ENCODE results near the gene SNRPB2.

Gene SNRPB2

GRCh38 chr20:16732506-16733152, 2.8 kb downstream of the SNRPB2 start:
- no peak for DNase-seq (ENCODE audit: low read depth in 2 of 2)

DNA sequence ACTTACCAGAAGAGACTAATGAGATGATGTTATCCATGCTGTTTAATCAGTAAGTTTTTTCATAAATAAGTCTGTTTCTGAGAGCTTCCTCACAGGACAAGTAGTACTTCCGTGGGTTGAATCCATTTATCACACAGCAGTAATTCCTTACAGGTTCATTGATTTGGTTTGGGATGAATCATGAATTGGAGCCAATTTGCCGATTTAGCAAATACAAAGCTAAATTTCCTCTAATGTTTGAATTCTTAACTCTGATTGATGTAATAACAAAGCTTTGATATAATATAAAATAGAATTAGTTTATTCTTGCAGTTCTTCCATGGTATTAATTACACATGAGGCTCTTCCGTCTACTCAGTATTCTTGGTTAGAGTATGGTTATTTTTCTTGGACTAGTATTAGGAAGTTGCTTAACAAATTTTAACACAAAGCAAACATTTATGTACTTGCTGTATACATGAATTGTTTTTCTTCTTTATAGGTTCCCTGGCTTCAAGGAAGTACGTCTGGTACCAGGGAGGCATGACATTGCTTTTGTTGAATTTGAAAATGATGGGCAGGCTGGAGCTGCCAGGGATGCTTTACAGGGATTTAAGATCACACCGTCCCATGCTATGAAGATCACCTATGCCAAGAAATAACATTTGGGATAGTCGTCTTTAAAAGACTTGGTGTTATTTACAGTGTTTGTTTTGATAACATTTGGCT, 10.7 kb downstream of the SNRPB2 start:
- no peak for DNase-seq (ENCODE audit: low read depth in 2 of 2)

DNA sequence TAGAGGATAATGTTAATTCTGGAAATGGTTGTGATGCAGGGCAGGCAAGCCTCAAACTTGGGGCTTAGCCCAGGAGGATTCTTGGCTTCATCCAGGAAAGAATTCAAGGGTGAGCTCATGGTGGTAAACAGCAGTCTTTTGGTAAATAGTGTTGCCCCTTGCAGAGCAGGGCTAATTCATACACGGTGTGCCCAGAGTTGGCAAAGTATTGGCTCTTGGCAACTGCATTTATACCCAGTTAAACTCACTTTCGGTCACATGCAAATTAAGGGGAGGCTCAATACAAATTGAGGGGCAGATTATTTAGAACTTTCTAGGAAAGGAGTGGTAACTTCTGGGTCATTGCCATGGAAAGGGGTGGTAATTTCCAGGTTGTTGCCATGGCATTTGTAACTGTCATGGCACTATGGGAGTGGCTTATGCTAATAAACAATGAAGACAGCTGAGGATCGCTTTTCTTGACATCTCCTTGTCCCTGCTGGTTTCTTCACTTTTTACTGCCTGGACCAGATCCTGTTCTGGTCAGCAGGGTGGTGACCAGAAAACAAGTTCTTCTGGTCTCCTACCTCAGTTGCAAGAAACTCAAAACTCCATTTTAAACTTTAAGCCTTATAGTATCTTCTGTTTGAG, 14.5 kb downstream of the SNRPB2 start:
- no peak for DNase-seq (ENCODE audit: low read depth in 2 of 2)

DNA sequence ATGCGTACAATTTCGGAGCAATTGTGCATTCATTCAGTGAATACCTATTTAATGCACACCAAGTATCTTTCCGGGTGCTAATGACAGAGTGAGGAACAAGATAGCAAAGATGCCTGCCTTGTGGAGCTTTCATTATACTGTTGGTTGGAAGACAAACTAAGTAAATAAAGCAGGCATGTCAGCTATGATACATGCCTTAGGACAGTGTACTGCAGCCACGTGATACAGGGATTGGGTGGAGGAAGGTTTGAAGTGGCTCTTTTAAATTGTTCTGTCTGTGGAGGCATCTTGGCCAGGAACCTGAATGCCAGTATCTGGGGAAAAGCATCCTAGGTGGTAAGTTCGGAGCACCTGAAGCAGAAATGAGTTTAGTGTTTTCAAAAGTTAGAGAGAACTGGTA, 15.4 kb downstream of the SNRPB2 start:
- no peak for DNase-seq (ENCODE audit: low read depth in 2 of 2)

DNA sequence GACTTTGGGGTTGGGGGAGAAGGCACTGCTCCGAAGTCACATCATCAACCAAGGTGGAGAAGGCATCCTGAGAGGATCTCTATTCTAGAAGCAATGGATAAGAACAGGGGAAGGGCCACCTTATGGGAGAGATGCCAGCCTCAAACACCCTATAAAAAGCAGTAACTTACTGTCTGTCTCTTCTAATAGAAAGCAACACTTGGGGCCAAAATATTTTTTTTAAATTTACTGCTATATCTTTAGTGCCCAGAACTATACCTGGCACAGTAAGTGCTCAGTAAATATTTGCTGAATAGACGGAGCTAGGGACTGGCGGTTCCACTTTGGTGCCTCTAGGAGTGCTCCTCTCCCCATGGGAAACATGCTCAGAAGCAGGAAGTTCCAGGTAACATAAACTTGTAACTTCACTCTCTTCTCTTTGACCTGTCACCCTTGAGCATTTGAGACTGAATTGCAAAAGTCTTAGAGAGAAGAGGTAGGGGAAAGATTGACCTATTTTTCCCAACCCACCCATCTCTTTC, 17.5 kb downstream of the SNRPB2 start:
- DNase-seq (ENCODE audit: low read depth in 2 of 2) = no peak

- DNase-seq (ENCODE audit: low read depth in 2 of 2) = no peak
Measured at GRCh38 chr20:16748308-16748900, 18.6 kb downstream of the SNRPB2 start, which contains the start of gene OTOR. OTOR (plus strand) TSS chr20:16748358; CDS start chr20:16748402, 44 bp downstream.

DNA sequence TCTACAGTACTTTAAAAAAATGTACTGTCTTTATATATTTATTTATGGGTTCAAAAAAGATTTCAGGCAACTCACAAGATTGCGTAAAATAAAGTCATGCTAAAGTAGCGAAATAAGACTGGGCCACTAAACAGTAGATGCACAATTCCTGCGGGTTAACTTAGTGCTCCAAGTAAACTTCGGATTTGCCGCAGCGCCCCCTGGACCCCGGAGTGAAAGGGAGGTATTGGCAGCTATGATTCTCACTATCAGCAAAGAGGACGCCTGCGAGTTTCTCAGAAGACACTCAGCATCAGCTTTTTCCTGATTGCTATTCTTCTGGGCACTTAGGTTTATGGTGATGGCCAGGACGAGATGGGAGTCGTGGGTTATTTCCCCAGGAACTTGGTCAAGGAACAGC, 19.7 kb downstream of the SNRPB2 start:
- DNase-seq (ENCODE audit: low read depth in 2 of 2) = no peak

- DNase-seq (ENCODE audit: low read depth in 2 of 2) = no peak
Measured at GRCh38 chr20:16752082-16752481, 22.3 kb downstream of the SNRPB2 start.

DNA sequence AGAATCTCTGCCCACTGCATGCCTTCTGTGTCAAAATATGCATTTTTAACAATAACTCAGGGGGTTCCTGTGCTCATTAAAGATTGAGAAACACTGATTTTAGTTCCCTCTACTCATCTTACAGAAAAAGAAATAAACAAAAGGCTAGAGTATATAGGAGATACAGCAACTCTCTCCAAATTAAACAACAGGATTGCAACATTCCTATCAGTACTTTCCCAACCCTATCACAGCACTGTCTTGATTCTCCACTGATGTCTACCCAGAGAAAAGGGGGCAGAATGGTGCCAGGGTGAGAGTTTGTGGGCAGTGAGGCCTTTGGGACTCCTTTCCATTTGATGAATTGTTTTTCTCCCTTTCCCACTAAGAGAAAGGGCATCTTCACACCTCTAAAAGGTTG, 23.1 kb downstream of the SNRPB2 start:
- DNase-seq (ENCODE audit: low read depth in 2 of 2) = no peak

GRCh38 chr20:16758454-16759180, 28.8 kb downstream of the SNRPB2 start:
- DNase-seq (ENCODE audit: low read depth in 2 of 2) = no peak

DNA sequence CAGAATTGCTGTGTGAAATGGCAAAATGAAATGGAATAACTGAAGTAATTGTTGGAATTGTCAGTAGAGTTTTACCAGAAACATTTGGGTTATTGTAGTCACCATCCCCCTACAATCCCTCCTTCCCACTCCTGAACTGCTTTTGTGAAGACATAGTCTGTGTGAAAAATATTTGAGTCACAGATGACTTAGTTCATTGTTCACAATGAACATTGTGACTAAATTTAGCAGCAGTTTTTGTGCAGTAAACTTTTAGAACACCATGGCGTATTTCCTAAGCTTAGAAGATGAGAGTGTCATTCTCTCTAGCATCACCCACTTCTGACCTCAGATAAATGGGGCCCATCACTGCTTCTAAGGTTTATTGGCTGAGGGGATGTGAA, 29.3 kb downstream of the SNRPB2 start:
- no peak for DNase-seq (ENCODE audit: low read depth in 2 of 2)

- DNase-seq (ENCODE audit: low read depth in 2 of 2) = no peak
Measured at GRCh38 chr20:16760431-16761304, 30.8 kb downstream of the SNRPB2 start.

GRCh38 chr20:16761305-16761829, 31.5 kb downstream of the SNRPB2 start:
- DNase-seq (ENCODE audit: low read depth in 2 of 2) = peak in 1 of 2 donors; percentile 21

DNA sequence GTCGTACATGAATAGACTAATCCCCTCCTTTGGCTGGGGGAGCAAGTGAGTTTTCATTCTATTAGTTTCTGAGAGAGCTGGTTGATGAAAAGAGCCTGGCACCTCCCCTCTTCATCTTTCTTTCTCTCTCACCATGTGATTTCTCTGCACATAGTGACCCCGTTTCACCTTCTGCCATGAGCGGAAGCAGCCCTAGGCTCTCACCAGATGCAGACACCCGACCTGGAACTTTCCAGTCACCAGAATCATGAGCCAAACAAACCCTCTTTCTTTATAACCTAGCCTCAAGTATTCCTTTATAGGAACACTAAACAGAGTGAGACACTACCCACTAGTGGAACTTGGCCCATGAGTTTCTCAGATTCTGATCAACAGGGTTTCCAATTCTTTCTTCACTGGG, 34.7 kb downstream of the SNRPB2 start:
- DNase-seq (ENCODE audit: low read depth in 2 of 2) = no peak

- DNase-seq (ENCODE audit: low read depth in 2 of 2) = no peak
Measured at GRCh38 chr20:16771213-16771612, 41.4 kb downstream of the SNRPB2 start.

- DNase-seq (ENCODE audit: low read depth in 2 of 2) = no peak
Measured at GRCh38 chr20:16775961-16776360, 46.1 kb downstream of the SNRPB2 start.

- no peak for DNase-seq (ENCODE audit: low read depth in 2 of 2)
Measured at GRCh38 chr20:16777126-16777525, 47.3 kb downstream of the SNRPB2 start.

DNA sequence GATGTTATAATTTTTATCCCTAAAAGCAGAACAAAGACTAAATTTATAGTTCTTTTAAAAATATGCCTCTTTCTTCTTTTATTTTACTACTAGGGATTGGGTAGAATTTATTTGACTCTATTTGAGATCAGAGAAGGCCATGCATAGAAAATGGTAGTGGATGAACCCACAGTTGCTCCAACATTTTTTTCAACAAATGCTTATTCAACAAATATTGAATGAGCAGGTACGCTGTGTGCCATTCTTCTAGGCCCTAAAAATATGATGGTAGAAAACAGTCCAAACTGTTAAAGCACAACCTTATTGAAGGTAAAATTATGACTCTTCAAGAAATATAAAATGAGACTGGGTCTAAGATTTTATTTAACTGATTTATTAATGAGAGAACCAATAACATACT, 48.3 kb downstream of the SNRPB2 start:
- DNase-seq (ENCODE audit: low read depth in 2 of 2) = no peak

DNA sequence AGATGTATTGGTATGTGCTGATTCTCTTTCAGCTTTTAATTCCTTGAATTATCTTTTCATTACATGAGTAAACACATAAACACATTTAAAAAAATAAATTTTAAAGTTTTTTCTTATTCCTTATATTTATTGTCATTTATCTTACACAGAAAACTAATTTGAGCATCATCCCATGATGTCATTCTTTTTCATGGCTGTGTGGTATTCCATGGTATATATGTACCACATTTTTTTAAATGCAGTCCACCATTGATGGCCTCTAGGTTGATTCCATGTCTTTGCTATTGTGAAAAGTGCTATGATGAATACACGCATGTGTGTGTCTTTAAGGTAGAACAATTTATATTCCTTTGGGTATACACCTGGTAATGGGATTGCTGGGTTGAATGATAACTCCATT, 51.7 kb downstream of the SNRPB2 start:
- no peak for DNase-seq (ENCODE audit: low read depth in 2 of 2)

GRCh38 chr20:16785226-16785625, 55.4 kb downstream of the SNRPB2 start:
- DNase-seq (ENCODE audit: low read depth in 2 of 2) = no peak
